ENCODE results near the gene PHF20.

DNA sequence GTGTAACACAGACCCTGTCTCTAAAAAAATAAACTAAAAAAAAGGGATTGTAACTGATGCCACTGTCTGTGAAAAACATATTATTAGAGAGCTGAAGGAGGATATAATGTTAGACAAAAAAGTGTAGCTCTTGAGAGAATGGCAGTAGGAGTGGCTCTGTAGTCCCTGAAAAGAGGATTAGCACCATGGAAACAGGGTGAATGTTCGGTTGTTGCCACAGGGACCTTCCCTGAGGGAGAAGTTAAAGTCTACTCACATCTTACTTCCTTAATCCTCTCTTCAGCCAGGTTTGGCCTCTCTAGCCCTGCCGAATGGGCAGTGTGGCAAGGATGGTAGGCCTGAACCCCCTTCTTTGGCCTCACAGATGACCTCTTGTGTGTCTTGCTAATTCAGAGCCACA, 170.4 kb downstream of the PHF20 start:
- TF ChIP-seq, protein P1, sequence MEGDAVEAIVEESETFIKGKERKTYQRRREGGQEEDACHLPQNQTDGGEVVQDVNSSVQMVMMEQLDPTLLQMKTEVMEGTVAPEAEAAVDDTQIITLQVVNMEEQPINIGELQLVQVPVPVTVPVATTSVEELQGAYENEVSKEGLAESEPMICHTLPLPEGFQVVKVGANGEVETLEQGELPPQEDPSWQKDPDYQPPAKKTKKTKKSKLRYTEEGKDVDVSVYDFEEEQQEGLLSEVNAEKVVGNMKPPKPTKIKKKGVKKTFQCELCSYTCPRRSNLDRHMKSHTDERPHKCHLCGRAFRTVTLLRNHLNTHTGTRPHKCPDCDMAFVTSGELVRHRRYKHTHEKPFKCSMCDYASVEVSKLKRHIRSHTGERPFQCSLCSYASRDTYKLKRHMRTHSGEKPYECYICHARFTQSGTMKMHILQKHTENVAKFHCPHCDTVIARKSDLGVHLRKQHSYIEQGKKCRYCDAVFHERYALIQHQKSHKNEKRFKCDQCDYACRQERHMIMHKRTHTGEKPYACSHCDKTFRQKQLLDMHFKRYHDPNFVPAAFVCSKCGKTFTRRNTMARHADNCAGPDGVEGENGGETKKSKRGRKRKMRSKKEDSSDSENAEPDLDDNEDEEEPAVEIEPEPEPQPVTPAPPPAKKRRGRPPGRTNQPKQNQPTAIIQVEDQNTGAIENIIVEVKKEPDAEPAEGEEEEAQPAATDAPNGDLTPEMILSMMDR (IDR thresholded peaks at IDR 0.05) = no peak
- TF ChIP-seq POLR2A (IDR thresholded peaks at IDR 0.05) = no peak

Data from esophagus squamous epithelium (tissue), 4 donors.